Central memory CD8-positive, alpha-beta T cell (primary cell): ENCODE measurements around the gene FABP3.
A peak's percentile ranks its signal among the peaks of the same experiment; 100 is the strongest.

Experiments
- ATAC-seq: fragments of 150-1000 bp; cut with Tn5 transposase; replicated peaks from 2 replicates; pipeline ENCODE4 v1.10.0; 2022; ENCODE audit warnings: mild to moderate bottlenecking, moderate FRiP score, moderate number of reproducible peaks; ENCODE audit not compliant: poor library complexity, severe bottlenecking; ENCODE audit errors: extremely low read depth
- DNase-seq, 2 donors: peaks; one replicate each; pipeline ENCODE4 v3.0.0; 2021; ENCODE audit warnings: low spot score in 2 of 2
- H3K27ac Mint-ChIP-seq: one replicate; pipeline ENCODE4 v1.8.0; 2022; ENCODE audit warnings: low read depth, mild to moderate bottlenecking, moderate library complexity, mixed read lengths
- H3K27me3 Mint-ChIP-seq: one replicate; pipeline ENCODE4 v1.8.0; 2022; ENCODE audit warnings: mixed read lengths
- H3K36me3 Mint-ChIP-seq: one replicate; pipeline ENCODE4 v1.8.0; 2022; ENCODE audit warnings: mild to moderate bottlenecking, moderate library complexity, mixed read lengths; ENCODE audit not compliant: insufficient read depth
- H3K4me1 Mint-ChIP-seq: one replicate; pipeline ENCODE4 v1.8.0; 2022; ENCODE audit warnings: mixed read lengths
- H3K4me3 Mint-ChIP-seq: one replicate; pipeline ENCODE4 v1.8.0; 2022; ENCODE audit warnings: mild to moderate bottlenecking, moderate library complexity, mixed read lengths
- H3K9me3 Mint-ChIP-seq: one replicate; pipeline ENCODE4 v1.8.0; 2022; ENCODE audit warnings: mixed read lengths

FABP3 gene

DNA sequence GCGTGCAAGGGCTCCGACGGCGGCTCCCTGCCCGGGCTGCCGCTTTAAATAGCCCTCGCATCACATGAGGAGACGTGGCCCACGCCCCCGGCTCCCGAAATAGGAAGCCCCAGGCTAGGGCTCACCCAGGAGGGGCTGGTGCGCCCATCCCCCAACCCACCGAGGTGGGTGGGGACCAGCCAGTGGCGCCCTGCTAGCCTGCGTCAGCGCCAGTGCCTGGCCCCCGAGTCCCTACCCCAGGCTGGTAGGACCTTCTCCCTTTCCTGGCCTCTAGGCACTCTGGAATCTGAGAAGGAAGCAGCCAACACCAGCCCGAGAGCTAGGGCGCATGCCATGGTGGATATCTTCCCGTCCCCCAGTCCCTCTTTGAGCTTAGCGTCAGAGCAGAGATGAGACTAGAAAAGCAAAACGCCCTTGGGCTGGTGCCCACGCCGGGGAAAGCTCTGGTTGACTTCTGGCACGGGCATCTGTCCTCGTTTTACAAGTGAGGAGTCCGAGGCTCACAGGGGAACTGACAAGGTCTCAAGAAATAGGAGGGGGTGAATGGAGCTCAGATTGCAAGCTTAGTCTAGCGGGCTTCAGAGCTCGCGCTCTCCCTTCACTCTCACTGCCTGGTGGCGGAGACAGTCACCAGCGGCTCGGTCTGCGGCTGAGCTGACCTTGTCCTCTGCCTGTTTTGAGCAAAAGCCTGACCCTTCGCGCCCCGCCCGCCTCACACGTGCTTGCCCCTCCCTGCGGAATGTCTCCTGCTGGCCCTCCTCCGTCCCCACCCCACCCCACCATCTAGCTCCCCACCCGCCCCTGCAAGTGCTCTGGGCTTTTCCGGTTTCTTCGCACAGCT is at the start of gene FABP3:
Gene FABP3, minus strand, starts transcription at position 21 of the 841 bp plus-strand sequence. CDS start 62 bp downstream, outside the sequence.
- peaks cover 21% of the 10 kb centered on the region for H3K4me1 Mint-ChIP-seq
- no peaks in the 10 kb centered on the region for H3K27me3 Mint-ChIP-seq
- peak within 1 kb of the TSS; percentile 83 for H3K4me3 Mint-ChIP-seq
- ATAC-seq (no peak), DNase-seq (no peak)
- peaks cover 4% of the 10 kb centered on the region for H3K36me3 Mint-ChIP-seq
- peak within 1 kb of the TSS; percentile 50 for H3K27ac Mint-ChIP-seq
- H3K9me3 Mint-ChIP-seq: no peaks in the 10 kb centered on the region

DNA sequence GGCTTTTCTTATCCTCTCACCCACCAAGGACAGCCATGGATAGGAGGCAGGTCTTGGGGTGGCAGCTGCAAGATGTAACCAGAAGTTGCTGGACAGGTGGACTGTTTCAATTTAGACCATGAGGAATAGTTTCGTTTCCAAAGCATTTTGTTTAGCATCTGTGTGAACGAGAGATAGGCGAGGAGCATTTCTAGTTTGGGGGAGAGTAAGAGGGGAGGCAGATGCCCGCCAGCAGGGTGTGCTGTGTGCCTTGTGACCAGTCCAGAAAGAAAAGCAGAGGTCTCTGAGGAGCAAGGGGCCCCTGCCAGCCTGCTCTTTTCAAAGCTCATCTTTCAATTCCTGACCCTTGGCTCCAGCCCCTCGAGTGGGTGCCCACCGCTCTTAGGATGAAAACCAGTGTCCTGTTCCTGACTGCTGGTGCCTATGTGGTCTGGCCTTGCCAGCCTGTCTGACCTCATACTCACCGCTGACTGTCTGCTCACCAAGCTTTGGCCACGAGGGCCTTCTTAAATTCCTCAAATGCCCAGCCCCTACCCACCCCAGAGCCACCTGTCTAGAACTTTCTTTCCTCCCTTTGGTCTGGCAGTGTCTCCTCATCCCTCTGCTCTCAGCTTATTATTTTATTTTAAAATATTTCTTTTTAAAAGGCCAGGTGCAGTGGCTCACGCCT is 48.6 kb upstream of the FABP3 start:
- DNase-seq (no peak), ATAC-seq (no peak)
- no peak overlapping the region for H3K4me3 Mint-ChIP-seq
- peaks cover 7% of the 10 kb centered on the region for H3K4me1 Mint-ChIP-seq
- peaks cover 78% of the 10 kb centered on the region for H3K27me3 Mint-ChIP-seq
- no peak overlapping the region for H3K27ac Mint-ChIP-seq
- no peaks in the 10 kb centered on the region for H3K36me3 Mint-ChIP-seq
- H3K9me3 Mint-ChIP-seq: no peaks in the 10 kb centered on the region

DNA sequence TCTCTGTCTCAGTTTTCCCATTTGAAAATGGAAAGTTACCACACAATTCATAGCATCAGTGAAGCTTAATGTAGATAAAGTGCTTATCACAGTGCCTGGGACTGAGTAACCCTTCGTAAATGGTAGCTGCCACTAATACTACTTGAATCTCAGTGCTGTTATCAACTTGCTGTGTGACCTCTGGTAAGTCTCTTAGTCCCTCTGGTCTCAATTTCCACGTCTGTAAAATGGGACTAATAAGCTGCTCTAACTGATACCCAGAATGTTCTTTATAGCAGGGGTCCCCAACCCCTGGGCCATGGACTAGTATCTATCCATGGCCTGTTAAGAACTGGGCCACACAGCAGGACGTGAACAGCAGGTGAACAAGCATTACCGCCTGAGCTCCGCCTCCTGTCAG is 47.8 kb upstream of the FABP3 start:
- peaks cover 83% of the 10 kb centered on the region for H3K27me3 Mint-ChIP-seq
- H3K9me3 Mint-ChIP-seq: no peaks in the 10 kb centered on the region
- H3K36me3 Mint-ChIP-seq: no peaks in the 10 kb centered on the region
- peaks cover 7% of the 10 kb centered on the region for H3K4me1 Mint-ChIP-seq
- ATAC-seq: no peak
- H3K4me3 Mint-ChIP-seq: no peak overlapping the region
- no peak overlapping the region for H3K27ac Mint-ChIP-seq
- no peak for DNase-seq

DNA sequence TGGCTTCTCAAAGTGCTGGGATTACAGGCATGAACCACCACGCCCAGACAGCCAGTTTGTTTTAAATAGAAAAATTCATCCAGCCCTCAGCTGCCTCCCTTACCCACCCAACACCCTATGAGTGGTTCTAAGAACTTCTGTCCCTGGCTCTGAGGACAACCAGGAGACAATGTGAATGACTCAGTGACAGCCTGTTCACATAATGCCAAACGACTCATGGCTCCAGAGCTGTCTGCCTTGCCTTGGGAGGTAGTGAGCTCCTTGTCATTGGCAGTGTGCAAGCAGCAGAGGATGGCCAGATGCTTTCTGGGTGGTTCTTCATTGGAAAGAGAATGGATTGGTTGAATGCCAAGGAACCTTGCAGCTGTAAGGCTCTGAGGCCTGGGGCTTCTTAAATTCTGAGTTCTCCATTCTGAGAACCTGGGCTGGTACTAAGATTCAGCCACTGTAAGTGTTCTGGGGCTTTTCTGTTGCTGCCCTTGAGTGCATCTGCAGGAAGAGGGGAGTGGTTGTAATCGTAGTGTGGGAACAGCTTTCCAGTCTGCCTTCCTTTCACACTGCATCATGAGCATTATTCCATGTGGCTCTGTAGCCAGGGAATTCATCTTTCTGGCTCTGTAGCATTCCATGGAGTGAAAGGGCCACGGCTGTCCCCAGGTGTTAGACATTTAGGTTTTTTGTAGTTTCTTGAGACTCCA is 45.9 kb upstream of the FABP3 start:
- Mint-ChIP-seq H3K27me3 (peaks cover 83% of the 10 kb centered on the region), H3K9me3 (no peaks in the 10 kb centered on the region), H3K4me1 (peaks cover 9% of the 10 kb centered on the region), H3K27ac (no peak overlapping the region), H3K36me3 (no peaks in the 10 kb centered on the region), H3K4me3 (no peak overlapping the region)
- DNase-seq (no peak), ATAC-seq (no peak)

GRCh38 chr1:31417148-31417547 is 44.3 kb upstream of the FABP3 start:
- Mint-ChIP-seq H3K27ac (no peak overlapping the region), H3K4me1 (peaks cover 6% of the 10 kb centered on the region), H3K4me3 (no peak overlapping the region), H3K27me3 (peaks cover 81% of the 10 kb centered on the region), H3K36me3 (no peaks in the 10 kb centered on the region), H3K9me3 (no peaks in the 10 kb centered on the region)
- DNase-seq (no peak), ATAC-seq (no peak)

DNA sequence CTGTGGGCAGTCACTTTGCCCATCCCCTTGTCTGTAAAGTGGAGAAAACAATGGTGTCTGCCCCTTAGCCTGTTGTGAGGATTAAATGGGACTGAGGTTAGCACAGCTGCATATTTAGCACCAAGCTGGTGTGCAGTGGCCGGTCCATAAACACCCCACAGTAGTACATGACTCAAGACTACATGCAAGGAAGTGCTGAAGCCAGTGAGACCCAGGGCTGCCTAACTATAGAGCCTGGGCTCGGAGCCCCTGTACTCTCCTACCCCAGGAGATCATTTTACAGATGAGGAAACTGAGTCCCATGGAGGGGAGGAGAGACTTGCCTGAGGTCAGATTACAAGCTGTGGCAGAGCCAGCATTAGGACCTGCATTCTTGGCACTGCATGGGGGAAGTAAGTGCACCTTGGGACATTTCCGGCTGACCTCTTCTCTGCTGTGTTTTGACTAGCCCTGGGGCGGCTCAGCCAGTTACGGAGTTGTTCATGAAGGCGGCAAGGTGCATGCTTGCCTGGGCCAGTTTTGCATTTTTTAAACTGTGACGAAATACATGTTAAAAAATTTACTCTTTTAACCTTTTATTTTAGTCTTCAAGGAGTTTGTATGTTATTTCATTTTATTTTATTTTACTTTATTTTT is 43.3 kb upstream of the FABP3 start:
- Mint-ChIP-seq H3K36me3 (no peaks in the 10 kb centered on the region), H3K4me3 (no peak overlapping the region), H3K27me3 (peaks cover 86% of the 10 kb centered on the region), H3K9me3 (no peaks in the 10 kb centered on the region), H3K4me1 (peaks cover 6% of the 10 kb centered on the region), H3K27ac (no peak overlapping the region)
- ATAC-seq (no peak), DNase-seq (no peak)

- no peak overlapping the region for H3K4me3 Mint-ChIP-seq
- no peaks in the 10 kb centered on the region for H3K36me3 Mint-ChIP-seq
- peaks cover 6% of the 10 kb centered on the region for H3K4me1 Mint-ChIP-seq
- no peaks in the 10 kb centered on the region for H3K9me3 Mint-ChIP-seq
- ATAC-seq (no peak), DNase-seq (no peak)
- peaks cover 86% of the 10 kb centered on the region for H3K27me3 Mint-ChIP-seq
- no peak overlapping the region for H3K27ac Mint-ChIP-seq
Observed at GRCh38 chr1:31415658-31416057, 42.8 kb upstream of the FABP3 start.

- peaks cover 6% of the 10 kb centered on the region for H3K4me1 Mint-ChIP-seq
- H3K9me3 Mint-ChIP-seq: no peaks in the 10 kb centered on the region
- H3K27ac Mint-ChIP-seq: no peak overlapping the region
- peaks cover 86% of the 10 kb centered on the region for H3K27me3 Mint-ChIP-seq
- no peak for DNase-seq
- no peak overlapping the region for H3K4me3 Mint-ChIP-seq
- no peaks in the 10 kb centered on the region for H3K36me3 Mint-ChIP-seq
- ATAC-seq: no peak
Observed at GRCh38 chr1:31414980-31415370, 42.1 kb upstream of the FABP3 start.

GRCh38 chr1:31413405-31414001 is 40.6 kb upstream of the FABP3 start:
- peak overlapping the region; percentile 77 for H3K4me3 Mint-ChIP-seq
- ATAC-seq: peak; percentile 34
- peaks cover 6% of the 10 kb centered on the region for H3K4me1 Mint-ChIP-seq
- H3K9me3 Mint-ChIP-seq: no peaks in the 10 kb centered on the region
- no peaks in the 10 kb centered on the region for H3K36me3 Mint-ChIP-seq
- peaks cover 91% of the 10 kb centered on the region for H3K27me3 Mint-ChIP-seq
- no peak for DNase-seq
- no peak overlapping the region for H3K27ac Mint-ChIP-seq

GRCh38 chr1:31412732-31413404 is 40.0 kb upstream of the FABP3 start, which contains the start of gene SERINC2:
Gene SERINC2 (plus strand): TSS chr1:31413213. CDS start chr1:31413266, 53 bp downstream.
- Mint-ChIP-seq H3K4me1 (peaks cover 6% of the 10 kb centered on the region), H3K36me3 (no peaks in the 10 kb centered on the region), H3K9me3 (no peaks in the 10 kb centered on the region), H3K4me3 (peak within 1 kb of the TSS; percentile 77), H3K27ac (no peak within 1 kb of the TSS), H3K27me3 (peaks cover 89% of the 10 kb centered on the region)
- peak; percentile 59 for ATAC-seq
- no peak for DNase-seq

DNA sequence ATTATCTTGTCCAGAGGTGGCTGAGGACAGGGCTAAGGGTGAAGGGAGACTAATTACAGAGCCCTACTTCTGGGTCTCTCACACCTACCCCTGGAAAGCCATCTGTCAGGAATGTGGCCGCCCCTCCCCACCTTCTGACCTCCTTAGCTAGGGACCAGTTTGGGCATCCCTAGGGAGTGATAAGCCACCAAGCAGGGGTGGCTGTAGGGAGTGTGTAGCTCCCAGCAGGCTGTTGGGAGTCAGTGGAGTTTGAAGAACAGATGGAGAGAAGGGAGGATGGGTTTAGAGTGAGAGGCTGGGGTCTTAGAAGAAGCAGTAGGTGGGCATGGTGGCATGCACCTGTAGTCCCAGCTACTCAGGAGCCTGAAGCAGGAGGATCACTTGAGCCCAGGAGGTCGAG is 39.3 kb upstream of the FABP3 start:
- Mint-ChIP-seq H3K27ac (no peak overlapping the region), H3K27me3 (peaks cover 83% of the 10 kb centered on the region), H3K4me1 (peaks cover 6% of the 10 kb centered on the region), H3K36me3 (no peaks in the 10 kb centered on the region), H3K4me3 (peak overlapping the region; percentile 77), H3K9me3 (no peaks in the 10 kb centered on the region)
- ATAC-seq: no peak
- no peak for DNase-seq
